ENCODE measurements around the gene CDC42BPA. TPM values are rescaled to one million over a fixed set of nuclear protein-coding genes. Genes with fewer than 3 reads are reported as not detected.

CDC42BPA gene
- total and polyA plus RNA-seq, 9 of the 15 experiments (the other 6 are each of a cell fraction or from before 2014, with no cell fraction given) = 8.0 to 77.5 (median 52.1) TPM

- ChIA-PET POLR2A (interaction anchor here (1.5 kb wide), 1 partner anchor 9 kb away, joined by 3 read pairs; no protein-coding TSS in a partner anchor), CTCF (ENCODE audit: low intra/inter-chr PET ratio) (no interaction called here)
- in situ Hi-C loops (cut with MboI) = no loop called here
- FAIRE-seq (no peak), DNase-seq (ENCODE audit: extremely low read depth in 1 of 4, low spot score in 3 of 4) (no peak), ATAC-seq (no peak)
- Histone ChIP-seq H2AFZ (ENCODE audit: low read depth, low read length) (no peak overlapping the region), H3K36me3 (ENCODE audit: control insufficient read depth, insufficient read depth, low read length) (peaks cover 2% of the 10 kb centered on the region; the same call in 1 of the 3 replicates), H3K27me3 (ENCODE audit: control insufficient read depth in 2 of 2, insufficient read depth in 2 of 2, low read length in 2 of 2) (no peaks in the 10 kb centered on the region), H3K4me1 (replicated peaks in 1 of 2; ENCODE audit: control insufficient read depth in 2 of 2, insufficient read depth in 2 of 2, low read length in 2 of 2) (peaks cover 3 to 22% of the 10 kb centered on the region in 2 experiments; a peak in 4 of 5 replicates), H3K9me3 (replicated peaks; ENCODE audit: control insufficient read depth, insufficient read depth, low read depth, low read length) (no peaks in the 10 kb centered on the region), H4K20me1 (replicated peaks; ENCODE audit: control insufficient read depth, insufficient read depth, low read length) (0 out of 2 replicates have a peak, but pooled peaks cover 8% of the 10 kb centered on the region), H3K9ac (ENCODE audit: insufficient read depth in 1 of 2, low read depth in 2 of 2, low read length in 2 of 2) (no peak overlapping the region), H3K9me1 (ENCODE audit: control insufficient read depth, insufficient read depth, low read length) (peaks cover 7% of the 10 kb centered on the region), H3K4me2 (ENCODE audit: insufficient read depth, low read length) (no peak overlapping the region), H3K27ac (ENCODE audit: extremely low read depth, low read depth, low read length) (no peak overlapping the region), H3K79me2 (ENCODE audit: control insufficient read depth, insufficient read depth, low read length) (peaks cover 84% of the 10 kb centered on the region), H3K4me3 (no peak overlapping the region)
- TF ChIP-seq SFPQ (IDR thresholded peaks at IDR 0.05; ENCODE audit: low read depth, low read length) (no peak), ZNF407 (IDR thresholded peaks at IDR 0.05; ENCODE audit: low read depth) (no peak), CSDE1 (IDR thresholded peaks at IDR 0.05) (no peak), ATF4 (CRISPR knock-in tag; IDR thresholded peaks at IDR 0.05) (no peak)
- WGBS (ENCODE audit: insufficient coverage, low coverage, missing lambda C conversion rate) = 91% methylated on average over 1 of the region's 1 CpG
- intact Hi-C loops (cut with micrococcal nuclease) = no loop called here
- no TSS peak for BruUV-seq (replicated peaks)
Observed at GRCh38 chr1:227166559-227166958, 151.7 kb downstream of the CDC42BPA start.
